Panc1 (cell line): ENCODE results near the gene PELI2. TPM values are rescaled to one million over a fixed set of nuclear protein-coding genes. Genes with fewer than 3 reads are reported as not detected.

Source experiments
- ATAC-seq: fragments of 200-7000 bp; cut with Tn5 transposase; 2 replicates; pipeline ENCODE4 v1.9.1; 2020; ENCODE audit warnings: mild to moderate bottlenecking, moderate library complexity
- BruUV-seq: library from RNA; stranded (reverse); fragments of 400-500 nt; replicated peaks from 2 replicates; lab custom pipeline; 2021; lab: Mats Ljungman, UMichigan
- CTCF ChIA-PET: fragments of 300-600 bp; sonication (Branson Sonifier 250); formaldehyde crosslinking; loops from one replicate; lab custom pipeline; 2022; ENCODE audit warnings: antibody characterized with exemption; lab: Charles Lee
- POLR2A ChIA-PET: fragments of 300-600 bp; sonication (Branson Sonifier 250); formaldehyde crosslinking; loops from one replicate; lab custom pipeline; 2022; ENCODE audit warnings: antibody characterized with exemption; lab: Charles Lee
- DNase-seq: peaks from one replicate; pipeline ENCODE4 v3.0.0-alpha.2; 2010; ENCODE audit warnings: low read depth, low spot score
- H3K27ac ChIP-seq: 2 replicates; pipeline ENCODE4 v1.5.1; 2011; ENCODE audit warnings: mild to moderate bottlenecking, low read length, inconsistent platforms
- H3K27me3 ChIP-seq: fragments of 200-500 bp; sonication (Bioruptor generic); 2 replicates; pipeline ENCODE4 v1.6.0; 2014; ENCODE audit warnings: low read length, inconsistent platforms; ENCODE audit not compliant: control insufficient read depth, insufficient read depth
- H3K36me3 ChIP-seq: fragments of 200-500 bp; sonication (Bioruptor generic); 2 replicates; pipeline ENCODE4 v1.5.1; 2014; ENCODE audit warnings: inconsistent platforms, mild to moderate bottlenecking, low read length, moderate library complexity; ENCODE audit not compliant: control insufficient read depth, insufficient read depth
- H3K4me1 ChIP-seq: 2 replicates; pipeline ENCODE4 v1.5.1; 2011; ENCODE audit warnings: inconsistent platforms, mild to moderate bottlenecking, low read length, moderate library complexity; ENCODE audit not compliant: control insufficient read depth, insufficient read depth
- H3K4me3 ChIP-seq, 2 experiments: 2 replicates each; pipeline ENCODE4 v1.5.1; 2011 to 2012; ENCODE audit warnings: low read depth in 2 of 2, low read length in 2 of 2, mild to moderate bottlenecking in 2 of 2, inconsistent platforms in 1 of 2, moderate library complexity in 1 of 2
- H3K9me3 ChIP-seq: fragments of 200-500 bp; sonication (Bioruptor generic); 2 replicates; pipeline ENCODE4 v1.5.1; 2014; ENCODE audit warnings: low read depth, mild to moderate bottlenecking, inconsistent platforms, low read length, moderate library complexity; ENCODE audit not compliant: control insufficient read depth, insufficient read depth
- CTCF ChIP-seq: fragments of 450-650 bp; IDR thresholded peaks from 2 replicates; pipeline ENCODE4 v1.5.1; 2017; ENCODE audit warnings: mild to moderate bottlenecking
- POLR2AphosphoS5 ChIP-seq: IDR thresholded peaks from 2 replicates; pipeline ENCODE4 v1.6.1; 2012; ENCODE audit warnings: mild to moderate bottlenecking, low read depth, low read length, moderate library complexity
- REST ChIP-seq, 2 experiments: IDR thresholded peaks; 2 replicates each; pipeline ENCODE4 v1.6.1; 2011 to 2012; ENCODE audit warnings: low read depth in 2 of 2, control low read depth in 1 of 2, low read length in 1 of 2, mild to moderate bottlenecking in 1 of 2, moderate library complexity in 1 of 2; ENCODE audit not compliant: insufficient read depth in 1 of 2
- SIN3A ChIP-seq: IDR thresholded peaks from 2 replicates; pipeline ENCODE4 v1.6.1; 2012; ENCODE audit warnings: low read depth, mild to moderate bottlenecking, low read length, moderate library complexity, borderline replicate concordance; ENCODE audit not compliant: insufficient read depth
- TCF7L2 ChIP-seq: IDR thresholded peaks from 2 replicates; pipeline ENCODE4 v1.6.1; 2011; ENCODE audit warnings: mild to moderate bottlenecking, low read depth, low read length, inconsistent platforms
- in situ Hi-C: cut with HindIII; loops from 2 replicates; pipeline ENCODE4 v1.10.0; 2016; ENCODE audit warnings: low sequenced_read_pairs, low pct_unique_long_range_greater_than_20kb
- intact Hi-C: fragments of 100-400 bp; cut with micrococcal nuclease; formaldehyde crosslinking; loops from one replicate; pipeline ENCODE4 v1.10.0; 2022; ENCODE audit not compliant: unreplicated experiment
- total RNA-seq: library from RNA; stranded (reverse); gene quantifications from one replicate; pipeline ENCODE4 v1.2.1, GENCODE V29; 2021; ENCODE audit not compliant: unreplicated experiment

The PELI2 gene
- total RNA-seq, 1 experiment from 2014 or later = 0.28 TPM

DNA sequence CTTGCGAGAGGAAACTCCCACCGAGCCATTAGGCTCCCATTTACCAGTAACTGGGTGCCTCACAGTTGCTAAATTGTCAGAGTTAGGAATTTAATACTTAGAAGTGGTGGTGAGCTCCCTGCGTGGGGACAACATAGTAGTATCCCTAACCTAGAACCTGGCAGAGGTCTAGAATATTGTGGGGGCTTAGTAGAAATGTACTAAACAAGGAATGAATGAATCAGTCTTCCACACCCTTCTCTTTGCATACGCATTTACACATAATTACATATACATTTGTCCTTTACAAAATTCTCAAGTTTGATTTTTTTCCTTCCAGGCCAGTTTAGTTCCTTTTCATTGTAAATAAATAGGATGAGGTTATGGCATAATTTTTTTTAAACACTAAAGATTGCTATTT is 24.1 kb downstream of the PELI2 start:
- POLR2A ChIA-PET = no interaction called here
- no TSS peak for BruUV-seq
- DNase-seq (no peak), ATAC-seq (no peak)
- H3K4me3 ChIP-seq = no peak overlapping the region
- in situ Hi-C loops = no loop called here
- no peak for TF ChIP-seq CTCF
- intact Hi-C loops = no loop called here
- H3K27ac ChIP-seq = no peak overlapping the region
- CTCF ChIA-PET = no interaction called here
- peaks cover 12% of the 10 kb centered on the region for H3K27me3 ChIP-seq
- no peaks in the 10 kb centered on the region for H3K4me1 ChIP-seq
- no peaks in the 10 kb centered on the region for H3K9me3 ChIP-seq
- no peaks in the 10 kb centered on the region for H3K36me3 ChIP-seq

DNA sequence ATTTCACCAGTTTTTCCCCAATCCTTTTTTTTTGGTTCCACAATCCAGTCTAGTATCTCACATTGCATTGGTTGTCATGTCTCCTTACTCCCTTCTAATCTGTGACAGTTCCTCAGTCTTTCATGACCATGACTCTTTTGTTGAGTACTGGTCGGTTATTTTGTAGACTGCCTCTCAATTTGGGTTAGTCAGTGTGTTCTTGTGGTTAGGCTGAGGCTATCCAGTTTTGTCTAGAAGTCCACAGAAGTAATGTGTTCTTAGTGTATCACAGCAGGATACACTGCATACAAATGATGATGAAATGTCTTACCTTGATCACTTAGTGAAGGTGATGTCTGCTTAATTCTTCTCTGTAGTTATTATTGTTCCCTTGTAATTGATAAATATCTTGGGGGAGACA is 24.8 kb downstream of the PELI2 start:
- no peak for ATAC-seq
- intact Hi-C loops = no loop called here

More for the DNA sequence above, 24.8 kb downstream of the PELI2 start:
- in situ Hi-C loops = no loop called here
- CTCF ChIA-PET = no interaction called here
- Histone ChIP-seq H3K27ac (no peak overlapping the region), H3K27me3 (peaks cover 10% of the 10 kb centered on the region), H3K36me3 (no peaks in the 10 kb centered on the region), H3K9me3 (no peaks in the 10 kb centered on the region), H3K4me1 (no peaks in the 10 kb centered on the region), H3K4me3 (no peak overlapping the region)
- TF ChIP-seq REST (IDR thresholded peaks at IDR 0.05; ENCODE audit: insufficient read depth in 1 of 2, low read depth in 2 of 2, low read length in 1 of 2) (no peak), CTCF (no peak), POLR2AphosphoS5 (no peak), SIN3A (no peak), TCF7L2 (no peak)
- POLR2A ChIA-PET = no interaction called here
- DNase-seq = no peak
- BruUV-seq = no TSS peak
